Measurements from ENCODE around the gene PCDHGA1. TPM values are rescaled to one million over a fixed set of nuclear protein-coding genes. Genes with fewer than 3 reads are reported as not detected.
A peak's percentile ranks its signal among the peaks of the same experiment; 100 is the strongest.
"Not testable (repeated sequence)": the region's sequence is repeated elsewhere in the genome, so short reads cannot be mapped to it uniquely, and the experiment has no call there.

PCDHGA1 gene
- 4.6 TPM for total RNA-seq
- long read RNA-seq, full-length matches to known transcripts: 1 of 1 reads
- long read RNA-seq, partial matches to known transcripts: 0 of 1 reads
- long read RNA-seq, other reads (novel, unspliced or antisense): 0 of 1 reads

- no peak for DNase-seq (ENCODE audit: low spot score)
- intact Hi-C loops (cut with DNase I): no loop called here
Measured at GRCh38 chr5:141330299-141331080, at the start of gene PCDHGA1. PCDHGA1 (plus strand) TSS chr5:141330514.

GRCh38 chr5:141298376-141298775 lies 31.9 kb upstream of the PCDHGA1 start:
- intact Hi-C loops (cut with DNase I): no loop called here

GRCh38 chr5:141303756-141304155 lies 26.6 kb upstream of the PCDHGA1 start, which contains the start of gene SLC25A2:
SLC25A2 (minus strand) TSS chr5:141304049; CDS start chr5:141303865, 184 bp downstream.
- intact Hi-C loops (cut with DNase I): no loop called here

More at GRCh38 chr5:141298376-141298775, 31.9 kb upstream of the PCDHGA1 start:
- no peak for DNase-seq (ENCODE audit: low spot score)

GRCh38 chr5:141306630-141307029 lies 23.7 kb upstream of the PCDHGA1 start:
- intact Hi-C loops (cut with DNase I): no loop called here
- no peak for DNase-seq (ENCODE audit: low spot score)

More at GRCh38 chr5:141303756-141304155, 26.6 kb upstream of the PCDHGA1 start, which contains the start of gene SLC25A2:
- no peak for DNase-seq (ENCODE audit: low spot score)

- intact Hi-C loops (cut with DNase I): loop anchor here (10.0 kb wide), 1 partner anchor 69 kb away; the partner anchor contains the start of gene PCDHB15
Measured at GRCh38 chr5:141313711-141314110, 16.6 kb upstream of the PCDHGA1 start.

GRCh38 chr5:141316963-141317362 lies 13.4 kb upstream of the PCDHGA1 start:
- DNase-seq (ENCODE audit: low spot score): not testable (repeated sequence)
- intact Hi-C loops (cut with DNase I): loop anchor here (10.0 kb wide), 1 partner anchor 72 kb away; the partner anchor contains the start of gene PCDHB15

More at GRCh38 chr5:141313711-141314110, 16.6 kb upstream of the PCDHGA1 start:
- no peak for DNase-seq (ENCODE audit: low spot score)

GRCh38 chr5:141319202-141319601 lies 11.1 kb upstream of the PCDHGA1 start:
- intact Hi-C loops (cut with DNase I): loop anchor here (10.0 kb wide), 1 partner anchor 74 kb away; the partner anchor contains the start of gene PCDHB15
- DNase-seq (ENCODE audit: low spot score): no peak

GRCh38 chr5:141319699-141320098 lies 10.6 kb upstream of the PCDHGA1 start:
- intact Hi-C loops (cut with DNase I): loop anchor here (2.0 to 10.0 kb wide), 3 partner anchors 75 to 241 kb away; partner anchors contain the start of gene PCDHB15
- no peak for DNase-seq (ENCODE audit: low spot score)

GRCh38 chr5:141320225-141321169 lies 9.8 kb upstream of the PCDHGA1 start, which contains the start of gene TAF7:
TAF7 (minus strand) TSS chr5:141320784; CDS start chr5:141320044, 740 bp downstream.
- DNase-seq (ENCODE audit: low spot score): peak; percentile 95
- intact Hi-C loops (cut with DNase I): loop anchor here (2.0 to 10.0 kb wide), 2 partner anchors 204 to 240 kb away; no protein-coding TSS in a partner anchor

- DNase-seq (ENCODE audit: low spot score): no peak
- intact Hi-C loops (cut with DNase I): loop anchor here (10.0 kb wide), 1 partner anchor 203 kb away; no protein-coding TSS in a partner anchor
Measured at GRCh38 chr5:141322261-141322660, 8.1 kb upstream of the PCDHGA1 start.

GRCh38 chr5:141326088-141326854 lies 4.0 kb upstream of the PCDHGA1 start:
- no peak for DNase-seq (ENCODE audit: low spot score)
- intact Hi-C loops (cut with DNase I): loop anchor here (10.0 kb wide), 1 partner anchor 199 kb away; no protein-coding TSS in a partner anchor

- intact Hi-C loops (cut with DNase I): loop anchor here (10.0 kb wide), 1 partner anchor 197 kb away; no protein-coding TSS in a partner anchor
- no peak for DNase-seq (ENCODE audit: low spot score)
Measured at GRCh38 chr5:141328231-141328630, 2.1 kb upstream of the PCDHGA1 start.

GRCh38 chr5:141332571-141332970 lies 2.3 kb downstream of the PCDHGA1 start:
- intact Hi-C loops (cut with DNase I); DNase-seq (ENCODE audit: low spot score): not testable (repeated sequence)

GRCh38 chr5:141338538-141339306 lies 8.4 kb downstream of the PCDHGA1 start, which contains the start of gene PCDHGA2:
PCDHGA2 (plus strand) TSS chr5:141338760.
- DNase-seq (ENCODE audit: low spot score): no peak
- intact Hi-C loops (cut with DNase I): no loop called here

- intact Hi-C loops (cut with DNase I); DNase-seq (ENCODE audit: low spot score): not testable (repeated sequence)
Measured at GRCh38 chr5:141340781-141341354, 10.6 kb downstream of the PCDHGA1 start.

GRCh38 chr5:141342773-141343172 lies 12.5 kb downstream of the PCDHGA1 start:
- intact Hi-C loops (cut with DNase I): loop anchor here (2.0 kb wide), 1 partner anchor 218 kb away; no protein-coding TSS in a partner anchor
- DNase-seq (ENCODE audit: low spot score): no peak
